ENCODE measurements around the gene PPM1H. TPM values are rescaled to one million over a fixed set of nuclear protein-coding genes. Genes with fewer than 3 reads are reported as not detected.

PPM1H gene
- total RNA-seq, 1 donor, result 13.4 TPM

GRCh38 chr12:62861586-62861985 is 73.4 kb downstream of the PPM1H start:
- no peak for TF ChIP-seq CTCF (IDR thresholded peaks at IDR 0.05; ENCODE audit: extremely low read depth, low read depth, low read length)
- H4K20me1 ChIP-seq (ENCODE audit: insufficient read depth, low read length), result no peaks in the 10 kb centered on the region
- H3K4me2 ChIP-seq (ENCODE audit: insufficient read depth, low read length), result peak overlapping the region; percentile 25
- no peak overlapping the region for H3K4me3 ChIP-seq (ENCODE audit: insufficient read depth, low read length)
- no peaks in the 10 kb centered on the region for H3K9me3 ChIP-seq (ENCODE audit: low read depth, low read length)
- no peak for DNase-seq (ENCODE audit: insufficient read length, low spot score, missing footprints)
- H3K4me1 ChIP-seq (ENCODE audit: insufficient read depth, low read length), result peaks cover 65% of the 10 kb centered on the region
- H3K36me3 ChIP-seq (ENCODE audit: insufficient read depth, low read length), result no peaks in the 10 kb centered on the region
- H2AFZ ChIP-seq (ENCODE audit: low read length), result peak overlapping the region; percentile 8
- peaks cover 9% of the 10 kb centered on the region for H3K79me2 ChIP-seq (ENCODE audit: insufficient read depth, low read length)
- H3K27ac ChIP-seq (ENCODE audit: low read depth, low read length), result peak overlapping the region; percentile 69
- H3K27me3 ChIP-seq (ENCODE audit: insufficient read depth, low read length), result no peaks in the 10 kb centered on the region

- Histone ChIP-seq H3K9me3 (ENCODE audit: low read depth, low read length) (no peaks in the 10 kb centered on the region), H3K4me3 (ENCODE audit: insufficient read depth, low read length) (no peak overlapping the region), H3K36me3 (ENCODE audit: insufficient read depth, low read length) (no peaks in the 10 kb centered on the region), H4K20me1 (ENCODE audit: insufficient read depth, low read length) (no peaks in the 10 kb centered on the region), H3K79me2 (ENCODE audit: insufficient read depth, low read length) (peaks cover 9% of the 10 kb centered on the region), H3K27ac (ENCODE audit: low read depth, low read length) (peak overlapping the region; percentile 69), H3K27me3 (ENCODE audit: insufficient read depth, low read length) (no peaks in the 10 kb centered on the region), H3K4me1 (ENCODE audit: insufficient read depth, low read length) (peaks cover 57% of the 10 kb centered on the region), H2AFZ (ENCODE audit: low read length) (peak overlapping the region; percentile 11), H3K4me2 (ENCODE audit: insufficient read depth, low read length) (peak overlapping the region; percentile 63)
- TF ChIP-seq CTCF (IDR thresholded peaks at IDR 0.05; ENCODE audit: extremely low read depth, low read depth, low read length), result no peak
- DNase-seq (ENCODE audit: insufficient read length, low spot score, missing footprints), result no peak
Observed at GRCh38 chr12:62860501-62861411, 74.2 kb downstream of the PPM1H start.

GRCh38 chr12:62860020-62860419 is 74.9 kb downstream of the PPM1H start:
- Histone ChIP-seq H2AFZ (ENCODE audit: low read length) (peak overlapping the region; percentile 7), H3K36me3 (ENCODE audit: insufficient read depth, low read length) (no peaks in the 10 kb centered on the region), H3K4me1 (ENCODE audit: insufficient read depth, low read length) (peaks cover 50% of the 10 kb centered on the region), H3K27ac (ENCODE audit: low read depth, low read length) (peak overlapping the region; percentile 40), H3K4me2 (ENCODE audit: insufficient read depth, low read length) (peak overlapping the region; percentile 22), H4K20me1 (ENCODE audit: insufficient read depth, low read length) (no peaks in the 10 kb centered on the region), H3K9me3 (ENCODE audit: low read depth, low read length) (no peaks in the 10 kb centered on the region), H3K4me3 (ENCODE audit: insufficient read depth, low read length) (no peak overlapping the region), H3K79me2 (ENCODE audit: insufficient read depth, low read length) (peaks cover 9% of the 10 kb centered on the region), H3K27me3 (ENCODE audit: insufficient read depth, low read length) (no peaks in the 10 kb centered on the region)
- no peak for DNase-seq (ENCODE audit: insufficient read length, low spot score, missing footprints)
- TF ChIP-seq CTCF (IDR thresholded peaks at IDR 0.05; ENCODE audit: extremely low read depth, low read depth, low read length), result no peak

- no peaks in the 10 kb centered on the region for H3K27me3 ChIP-seq (ENCODE audit: insufficient read depth, low read length)
- no peak for DNase-seq (ENCODE audit: insufficient read length, low spot score, missing footprints)
Observed at GRCh38 chr12:62859321-62859737, 75.6 kb downstream of the PPM1H start.

More at GRCh38 chr12:62859321-62859737, 75.6 kb downstream of the PPM1H start:
- Histone ChIP-seq H3K36me3 (ENCODE audit: insufficient read depth, low read length) (no peaks in the 10 kb centered on the region), H3K27ac (ENCODE audit: low read depth, low read length) (no peak overlapping the region), H3K9me3 (ENCODE audit: low read depth, low read length) (no peaks in the 10 kb centered on the region), H3K79me2 (ENCODE audit: insufficient read depth, low read length) (peaks cover 9% of the 10 kb centered on the region), H2AFZ (ENCODE audit: low read length) (no peak overlapping the region), H4K20me1 (ENCODE audit: insufficient read depth, low read length) (no peaks in the 10 kb centered on the region), H3K4me3 (ENCODE audit: insufficient read depth, low read length) (no peak overlapping the region), H3K4me2 (ENCODE audit: insufficient read depth, low read length) (peak overlapping the region; percentile 22), H3K4me1 (ENCODE audit: insufficient read depth, low read length) (peaks cover 45% of the 10 kb centered on the region)
- TF ChIP-seq CTCF (IDR thresholded peaks at IDR 0.05; ENCODE audit: extremely low read depth, low read depth, low read length), result no peak

All from osteoblast (primary cell).